BJ (cell line): Measurements from ENCODE around the gene KCNK6. TPM values are rescaled to one million over a fixed set of nuclear protein-coding genes. Genes with fewer than 3 reads are reported as not detected.

Experiments used
- CTCF ChIA-PET: fragments of 350-600 bp; formaldehyde crosslinking; extraction: SDS; loops from one replicate; lab custom pipeline; 2021; ENCODE audit warnings: antibody characterized with exemption, inconsistent platforms; lab: Yijun Ruan, JAX
- POLR2A ChIA-PET: fragments of 300-600 bp; sonication (Branson Sonifier 250); formaldehyde crosslinking; extraction: SDS; loops from one replicate; lab custom pipeline; 2021; ENCODE audit warnings: antibody characterized with exemption; lab: Charles Lee
- DNase-seq: peaks from one replicate; pipeline ENCODE4 v3.0.0-alpha.2; 2011; ENCODE audit warnings: low read depth
- H3K27me3 ChIP-seq: 2 replicates; pipeline ENCODE4 v1.6.0; 2011; ENCODE audit warnings: low read length; ENCODE audit not compliant: control insufficient read depth, insufficient read depth
- H3K36me3 ChIP-seq: 2 replicates; pipeline ENCODE4 v1.5.1; 2011; ENCODE audit warnings: low read length; ENCODE audit not compliant: control insufficient read depth, insufficient read depth
- H3K4me3 ChIP-seq: 2 replicates; pipeline ENCODE4 v1.5.1; 2011; ENCODE audit warnings: low read depth, mild to moderate bottlenecking, control low read depth, low read length
- CTCF ChIP-seq: IDR thresholded peaks from 2 replicates; pipeline ENCODE4 v1.5.1; 2011; ENCODE audit warnings: low read depth, mild to moderate bottlenecking, control low read depth, inconsistent platforms, low read length, moderate library complexity; ENCODE audit not compliant: insufficient read depth
- polyA plus RNA-seq: library from polyadenylated mRNA; depleted of rRNA; stranded (reverse); fragments of >200 nt; gene quantifications from 2 replicates; pipeline ENCODE4 v1.2.3, GENCODE V29; 2011

KCNK6 gene
- polyA plus RNA-seq, 1 experiment = 16.5 TPM

- H3K36me3 ChIP-seq = peaks cover 13% of the 10 kb centered on the region
- POLR2A ChIA-PET = interaction anchor here (0.6 to 1.0 kb wide), 5 partner anchors 11 to 128 kb away, joined by 3 to 8 read pairs (median 3); partner anchors contain the start of gene GGN
- CTCF ChIA-PET = interaction anchor here (0.9 to 1.7 kb wide), 11 partner anchors 13 to 556 kb away, joined by 3 to 9 read pairs (median 4); partner anchors contain the start of genes CATSPERG, FAM98C, GGN and MRPS12
- peak; percentile 93 for DNase-seq
- peak within 1 kb of the TSS; percentile 75 for H3K4me3 ChIP-seq
- TF ChIP-seq CTCF = peak; percentile 37
- 0 out of 2 replicates have a peak, but pooled peaks cover 1% of the 10 kb centered on the region for H3K27me3 ChIP-seq
These were observed 54.9 kb downstream of the KCNK6 start, which contains the start of gene PSMD8 for GRCh38 chr19:38374332-38375097. Gene PSMD8 (plus strand): TSS chr19:38374571. CDS start chr19:38374602, 31 bp downstream.

GRCh38 chr19:38375098-38375493 lies 55.5 kb downstream of the KCNK6 start:
- POLR2A ChIA-PET = interaction anchor here (0.6 kb wide), 1 partner anchor 11 kb away, joined by 3 read pairs; no protein-coding TSS in a partner anchor
- DNase-seq = no peak

GRCh38 chr19:38375748-38376147 lies 56.1 kb downstream of the KCNK6 start:
- Histone ChIP-seq H3K4me3 (peak overlapping the region; percentile 75), H3K36me3 (peaks cover 15% of the 10 kb centered on the region), H3K27me3 (no peaks in the 10 kb centered on the region)
- no peak for DNase-seq
- ChIA-PET POLR2A (interaction anchor here (0.5 to 1.4 kb wide), 3 partner anchors 11 to 454 kb away, joined by 3 to 18 read pairs (median 4); partner anchors contain the start of gene GGN), CTCF (interaction anchor here (0.7 to 2.1 kb wide), 4 partner anchors 9 to 40 kb away, joined by 3 to 12 read pairs (median 7); partner anchors contain the start of genes FAM98C, GGN and SPRED3)
- TF ChIP-seq CTCF = no peak

More at GRCh38 chr19:38375098-38375493, 55.5 kb downstream of the KCNK6 start:
- Histone ChIP-seq H3K4me3 (peak overlapping the region; percentile 75), H3K27me3 (no peaks in the 10 kb centered on the region), H3K36me3 (peaks cover 13% of the 10 kb centered on the region)
- CTCF ChIA-PET = interaction anchor here (1.2 to 2.1 kb wide), 6 partner anchors 9 to 40 kb away, joined by 3 to 12 read pairs (median 5); partner anchors contain the start of genes CATSPERG, FAM98C, GGN and SPRED3
- no peak for TF ChIP-seq CTCF

GRCh38 chr19:38376576-38376975 lies 56.9 kb downstream of the KCNK6 start:
- H3K4me3 ChIP-seq = no peak overlapping the region
- peaks cover 24% of the 10 kb centered on the region for H3K36me3 ChIP-seq
- H3K27me3 ChIP-seq = no peaks in the 10 kb centered on the region
- TF ChIP-seq CTCF = no peak
- DNase-seq = no peak
- CTCF ChIA-PET = interaction anchor here (2.0 to 2.1 kb wide), 2 partner anchors 8 to 11 kb away, joined by 8 to 12 read pairs; partner anchors contain the start of genes GGN and SPRED3
- POLR2A ChIA-PET = interaction anchor here (0.5 to 1.4 kb wide), 2 partner anchors 10 to 11 kb away, joined by 3 to 18 read pairs; partner anchors contain the start of gene GGN

- TF ChIP-seq CTCF = no peak
- Histone ChIP-seq H3K36me3 (peaks cover 29% of the 10 kb centered on the region), H3K27me3 (no peaks in the 10 kb centered on the region), H3K4me3 (no peak overlapping the region)
- POLR2A ChIA-PET = no interaction called here
- no peak for DNase-seq
- CTCF ChIA-PET = interaction anchor here (2.0 to 2.1 kb wide), 2 partner anchors 8 to 11 kb away, joined by 8 to 12 read pairs; partner anchors contain the start of genes GGN and SPRED3
These were observed 57.4 kb downstream of the KCNK6 start for GRCh38 chr19:38377052-38377451.
